ENCODE data around the gene BCAS3. TPM values are rescaled to one million over a fixed set of nuclear protein-coding genes. Genes with fewer than 3 reads are reported as not detected.

The BCAS3 gene
- total RNA-seq, 1 donor from 2014 or later = 44.8 TPM

GRCh38 chr17:61279476-61280145, 602.0 kb downstream of the BCAS3 start:
- no peak for DNase-seq
- H3K27ac Mint-ChIP-seq (ENCODE audit: unreplicated experiment) = no peak overlapping the region
- TF ChIP-seq CTCF (IDR thresholded peaks at IDR 0.05; ENCODE audit: partially characterized antibody, unreplicated experiment) = no peak

GRCh38 chr17:61280338-61280737, 602.7 kb downstream of the BCAS3 start:
- Mint-ChIP-seq H3K36me3 (ENCODE audit: unreplicated experiment) (peaks cover 3% of the 10 kb centered on the region), H3K4me1 (ENCODE audit: low read depth, unreplicated experiment) (peaks cover 3% of the 10 kb centered on the region)
- no peak for TF ChIP-seq CTCF (IDR thresholded peaks at IDR 0.05; ENCODE audit: partially characterized antibody, unreplicated experiment)

More at GRCh38 chr17:61279476-61280145, 602.0 kb downstream of the BCAS3 start:
- H3K36me3 Mint-ChIP-seq (ENCODE audit: unreplicated experiment) = peaks cover 3% of the 10 kb centered on the region
- H3K4me1 Mint-ChIP-seq (ENCODE audit: low read depth, unreplicated experiment) = no peaks in the 10 kb centered on the region
- no peaks in the 10 kb centered on the region for H3K27me3 Mint-ChIP-seq (ENCODE audit: unreplicated experiment)
- peaks cover 2% of the 10 kb centered on the region for H3K9me3 Mint-ChIP-seq (ENCODE audit: unreplicated experiment)
- no peak overlapping the region for H3K4me3 Mint-ChIP-seq (ENCODE audit: unreplicated experiment)

GRCh38 chr17:61280851-61281250, 603.2 kb downstream of the BCAS3 start:
- peaks cover 2% of the 10 kb centered on the region for H3K9me3 Mint-ChIP-seq (ENCODE audit: unreplicated experiment)
- H3K27ac Mint-ChIP-seq (ENCODE audit: unreplicated experiment) = no peak overlapping the region

More at GRCh38 chr17:61280338-61280737, 602.7 kb downstream of the BCAS3 start:
- Mint-ChIP-seq H3K27me3 (ENCODE audit: unreplicated experiment) (no peaks in the 10 kb centered on the region), H3K27ac (ENCODE audit: unreplicated experiment) (no peak overlapping the region), H3K4me3 (ENCODE audit: unreplicated experiment) (no peak overlapping the region), H3K9me3 (ENCODE audit: unreplicated experiment) (peaks cover 2% of the 10 kb centered on the region)
- no peak for DNase-seq

GRCh38 chr17:61282377-61282776, 604.7 kb downstream of the BCAS3 start:
- peaks cover 3% of the 10 kb centered on the region for H3K36me3 Mint-ChIP-seq (ENCODE audit: unreplicated experiment)
- no peak for TF ChIP-seq CTCF (IDR thresholded peaks at IDR 0.05; ENCODE audit: partially characterized antibody, unreplicated experiment)
- peaks cover 2% of the 10 kb centered on the region for H3K9me3 Mint-ChIP-seq (ENCODE audit: unreplicated experiment)
- H3K4me1 Mint-ChIP-seq (ENCODE audit: low read depth, unreplicated experiment) = peaks cover 14% of the 10 kb centered on the region
- no peak overlapping the region for H3K27ac Mint-ChIP-seq (ENCODE audit: unreplicated experiment)
- no peak overlapping the region for H3K4me3 Mint-ChIP-seq (ENCODE audit: unreplicated experiment)
- no peak for DNase-seq
- H3K27me3 Mint-ChIP-seq (ENCODE audit: unreplicated experiment) = no peaks in the 10 kb centered on the region

More at GRCh38 chr17:61280851-61281250, 603.2 kb downstream of the BCAS3 start:
- TF ChIP-seq CTCF (IDR thresholded peaks at IDR 0.05; ENCODE audit: partially characterized antibody, unreplicated experiment) = no peak
- H3K36me3 Mint-ChIP-seq (ENCODE audit: unreplicated experiment) = peaks cover 3% of the 10 kb centered on the region
- no peak overlapping the region for H3K4me3 Mint-ChIP-seq (ENCODE audit: unreplicated experiment)
- H3K27me3 Mint-ChIP-seq (ENCODE audit: unreplicated experiment) = no peaks in the 10 kb centered on the region
- peaks cover 8% of the 10 kb centered on the region for H3K4me1 Mint-ChIP-seq (ENCODE audit: low read depth, unreplicated experiment)
- no peak for DNase-seq

GRCh38 chr17:61283043-61283442, 605.4 kb downstream of the BCAS3 start:
- TF ChIP-seq CTCF (IDR thresholded peaks at IDR 0.05; ENCODE audit: partially characterized antibody, unreplicated experiment) = no peak
- peaks cover 14% of the 10 kb centered on the region for H3K4me1 Mint-ChIP-seq (ENCODE audit: low read depth, unreplicated experiment)
- no peak for DNase-seq
- peaks cover 3% of the 10 kb centered on the region for H3K36me3 Mint-ChIP-seq (ENCODE audit: unreplicated experiment)
- H3K4me3 Mint-ChIP-seq (ENCODE audit: unreplicated experiment) = no peak overlapping the region
- H3K9me3 Mint-ChIP-seq (ENCODE audit: unreplicated experiment) = peaks cover 2% of the 10 kb centered on the region
- H3K27me3 Mint-ChIP-seq (ENCODE audit: unreplicated experiment) = no peaks in the 10 kb centered on the region
- H3K27ac Mint-ChIP-seq (ENCODE audit: unreplicated experiment) = no peak overlapping the region

Measured in glutamatergic neuron (in vitro differentiated cells).